WTC11 (cell line): Measurements from ENCODE around the gene BMF. TPM values are rescaled to one million over a fixed set of nuclear protein-coding genes. Genes with fewer than 3 reads are reported as not detected.

ENCODE experiments used
- ATAC-seq: fragments of 200-7000 bp; cut with Tn5 transposase; 2 replicates; pipeline ENCODE4 v1.10.0; 2021; ENCODE audit warnings: mild to moderate bottlenecking, moderate library complexity
- CTCF ChIA-PET: fragments of 300-600 bp; sonication (Branson Sonifier 250); formaldehyde crosslinking; loops from one replicate; lab custom pipeline; 2021; ENCODE audit warnings: antibody characterized with exemption; lab: Charles Lee
- POLR2A ChIA-PET: fragments of 350-600 bp; sonication (Branson Sonifier 250); formaldehyde crosslinking; loops from one replicate; lab custom pipeline; 2021; ENCODE audit warnings: antibody characterized with exemption; lab: Charles Lee
- DNase-seq: peaks from one replicate; pipeline ENCODE4 v3.0.0; 2021; ENCODE audit warnings: low spot score
- H3K27ac Mint-ChIP-seq: 2 replicates; pipeline ENCODE4 v1.8.0; 2021; ENCODE audit warnings: mixed read lengths
- H3K27me3 Mint-ChIP-seq: 2 replicates; pipeline ENCODE4 v1.8.0; 2021; ENCODE audit warnings: low read depth, mild to moderate bottlenecking, moderate library complexity, mixed read lengths
- H3K36me3 Mint-ChIP-seq: 2 replicates; pipeline ENCODE4 v1.8.0; 2021; ENCODE audit warnings: mixed read lengths
- H3K4me1 Mint-ChIP-seq: 2 replicates; pipeline ENCODE4 v1.8.0; 2022; ENCODE audit warnings: mixed read lengths
- H3K4me3 Mint-ChIP-seq: 2 replicates; pipeline ENCODE4 v1.8.0; 2021; ENCODE audit warnings: mild to moderate bottlenecking, moderate library complexity, mixed read lengths
- H3K9me3 Mint-ChIP-seq: 2 replicates; pipeline ENCODE4 v1.8.0; 2021; ENCODE audit warnings: mixed read lengths
- ATF1 ChIP-seq: sonication (generic); formaldehyde crosslinking; IDR thresholded peaks from 2 replicates; pipeline ENCODE4 v1.8.1; 2023; ENCODE audit warnings: mild to moderate bottlenecking, moderate library complexity, missing genetic modification reagents
- CREM ChIP-seq: sonication (generic); formaldehyde crosslinking; IDR thresholded peaks from 2 replicates; pipeline ENCODE4 v1.8.1; 2022; ENCODE audit warnings: mild to moderate bottlenecking, missing genetic modification reagents, moderate library complexity
- JAZF1 ChIP-seq: fragments of 250-450 bp; sonication (Bioruptor Pico); IDR thresholded peaks from 2 replicates; pipeline ENCODE4 v1.9.0; 2021; ENCODE audit warnings: moderate library complexity, mild to moderate bottlenecking, inconsistent platforms
- NFE2L1 ChIP-seq: sonication (generic); formaldehyde crosslinking; IDR thresholded peaks from 2 replicates; pipeline ENCODE4 v1.8.1; 2023; ENCODE audit warnings: missing genetic modification reagents
- NR2C2 ChIP-seq: sonication (generic); formaldehyde crosslinking; IDR thresholded peaks from 2 replicates; pipeline ENCODE4 v1.8.0; 2022; ENCODE audit warnings: mild to moderate bottlenecking, missing genetic modification reagents
- OVOL2 ChIP-seq: fragments of 250-450 bp; sonication (Bioruptor Pico); IDR thresholded peaks from 2 replicates; pipeline ENCODE4 v1.9.0; 2021; ENCODE audit warnings: mild to moderate bottlenecking, borderline replicate concordance
- RORB ChIP-seq: fragments of 250-450 bp; sonication (Bioruptor Pico); IDR thresholded peaks from 2 replicates; pipeline ENCODE4 v1.9.0; 2021; ENCODE audit warnings: mild to moderate bottlenecking
- SMAD4 ChIP-seq: sonication (generic); formaldehyde crosslinking; IDR thresholded peaks from 2 replicates; pipeline ENCODE4 v1.8.0; 2022; ENCODE audit warnings: mild to moderate bottlenecking, missing genetic modification reagents
- ZNF416 ChIP-seq: fragments of 250-450 bp; sonication (Bioruptor Pico); IDR thresholded peaks from 2 replicates; pipeline ENCODE4 v1.9.0; 2021; ENCODE audit warnings: mild to moderate bottlenecking, inconsistent platforms
- ZNF423 ChIP-seq: fragments of 250-450 bp; sonication (Bioruptor Pico); IDR thresholded peaks from 2 replicates; pipeline ENCODE4 v2.1.2; 2022; ENCODE audit warnings: mild to moderate bottlenecking, moderate library complexity
- ZNF671 ChIP-seq: fragments of 250-450 bp; sonication (Bioruptor Pico); IDR thresholded peaks from 2 replicates; pipeline ENCODE4 v1.8.0; 2021; ENCODE audit warnings: mild to moderate bottlenecking
- total RNA-seq: library from RNA; stranded (reverse); gene quantifications from 3 replicates; pipeline ENCODE4 v1.2.3, GENCODE V29; 2021
- TF ChIP-seq, protein P1 (sequence below): sonication (generic); formaldehyde crosslinking; IDR thresholded peaks from 2 replicates; pipeline ENCODE4 v1.8.1; 2023; ENCODE audit warnings: mild to moderate bottlenecking, missing genetic modification reagents, borderline replicate concordance
- TF ChIP-seq, protein P2 (sequence below): sonication (generic); formaldehyde crosslinking; IDR thresholded peaks from 2 replicates; pipeline ENCODE4 v1.8.1; 2023; ENCODE audit warnings: mild to moderate bottlenecking, moderate library complexity, missing genetic modification reagents
- TF ChIP-seq, protein P3 (sequence below): fragments of 200-600 bp; IDR thresholded peaks from 2 replicates; pipeline ENCODE4 v1.8.0; 2022; ENCODE audit warnings: antibody characterized with exemption
- TF ChIP-seq, protein P4 (sequence below): fragments of 250-450 bp; sonication (Bioruptor Pico); IDR thresholded peaks from 2 replicates; pipeline ENCODE4 v1.9.0; 2021; ENCODE audit warnings: mild to moderate bottlenecking, borderline replicate concordance
- TF ChIP-seq, protein P5 (sequence below): fragments of 250-450 bp; sonication (Bioruptor Pico); IDR thresholded peaks from 2 replicates; pipeline ENCODE4 v1.9.0; 2021; ENCODE audit warnings: mild to moderate bottlenecking

The BMF gene
- total RNA-seq, 1 experiment from 2014 or later, result 36.9 TPM

DNA sequence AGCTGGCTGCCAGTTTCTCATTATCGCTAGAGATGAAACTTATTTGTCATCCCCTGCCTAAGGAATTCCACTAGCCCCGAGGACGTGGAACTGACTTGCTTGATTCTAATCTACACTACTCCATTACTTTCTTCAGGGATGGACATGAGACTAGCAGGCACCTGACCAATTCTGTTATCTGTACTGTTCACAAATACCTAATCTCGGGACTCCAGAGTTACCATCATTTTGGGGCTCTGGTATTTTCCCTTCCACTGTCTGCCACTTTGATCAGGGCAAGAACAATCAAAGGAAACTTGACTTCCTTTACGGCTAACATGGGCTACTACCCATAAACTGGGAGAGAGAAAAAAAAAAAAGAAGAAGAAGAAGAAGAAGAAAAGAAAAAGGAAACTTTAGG, 27.8 kb downstream of the BMF start (continued):
- TF ChIP-seq, protein P1, sequence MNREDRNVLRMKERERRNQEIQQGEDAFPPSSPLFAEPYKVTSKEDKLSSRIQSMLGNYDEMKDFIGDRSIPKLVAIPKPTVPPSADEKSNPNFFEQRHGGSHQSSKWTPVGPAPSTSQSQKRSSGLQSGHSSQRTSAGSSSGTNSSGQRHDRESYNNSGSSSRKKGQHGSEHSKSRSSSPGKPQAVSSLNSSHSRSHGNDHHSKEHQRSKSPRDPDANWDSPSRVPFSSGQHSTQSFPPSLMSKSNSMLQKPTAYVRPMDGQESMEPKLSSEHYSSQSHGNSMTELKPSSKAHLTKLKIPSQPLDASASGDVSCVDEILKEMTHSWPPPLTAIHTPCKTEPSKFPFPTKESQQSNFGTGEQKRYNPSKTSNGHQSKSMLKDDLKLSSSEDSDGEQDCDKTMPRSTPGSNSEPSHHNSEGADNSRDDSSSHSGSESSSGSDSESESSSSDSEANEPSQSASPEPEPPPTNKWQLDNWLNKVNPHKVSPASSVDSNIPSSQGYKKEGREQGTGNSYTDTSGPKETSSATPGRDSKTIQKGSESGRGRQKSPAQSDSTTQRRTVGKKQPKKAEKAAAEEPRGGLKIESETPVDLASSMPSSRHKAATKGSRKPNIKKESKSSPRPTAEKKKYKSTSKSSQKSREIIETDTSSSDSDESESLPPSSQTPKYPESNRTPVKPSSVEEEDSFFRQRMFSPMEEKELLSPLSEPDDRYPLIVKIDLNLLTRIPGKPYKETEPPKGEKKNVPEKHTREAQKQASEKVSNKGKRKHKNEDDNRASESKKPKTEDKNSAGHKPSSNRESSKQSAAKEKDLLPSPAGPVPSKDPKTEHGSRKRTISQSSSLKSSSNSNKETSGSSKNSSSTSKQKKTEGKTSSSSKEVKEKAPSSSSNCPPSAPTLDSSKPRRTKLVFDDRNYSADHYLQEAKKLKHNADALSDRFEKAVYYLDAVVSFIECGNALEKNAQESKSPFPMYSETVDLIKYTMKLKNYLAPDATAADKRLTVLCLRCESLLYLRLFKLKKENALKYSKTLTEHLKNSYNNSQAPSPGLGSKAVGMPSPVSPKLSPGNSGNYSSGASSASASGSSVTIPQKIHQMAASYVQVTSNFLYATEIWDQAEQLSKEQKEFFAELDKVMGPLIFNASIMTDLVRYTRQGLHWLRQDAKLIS, result no peak
- TF ChIP-seq JAZF1 (CRISPR knock-in tag) (no peak), ZNF416 (CRISPR knock-in tag) (no peak), RORB (no peak), OVOL2 (CRISPR knock-in tag) (no peak), SMAD4 (CRISPR knock-in tag) (no peak)
- TF ChIP-seq, protein P2, sequence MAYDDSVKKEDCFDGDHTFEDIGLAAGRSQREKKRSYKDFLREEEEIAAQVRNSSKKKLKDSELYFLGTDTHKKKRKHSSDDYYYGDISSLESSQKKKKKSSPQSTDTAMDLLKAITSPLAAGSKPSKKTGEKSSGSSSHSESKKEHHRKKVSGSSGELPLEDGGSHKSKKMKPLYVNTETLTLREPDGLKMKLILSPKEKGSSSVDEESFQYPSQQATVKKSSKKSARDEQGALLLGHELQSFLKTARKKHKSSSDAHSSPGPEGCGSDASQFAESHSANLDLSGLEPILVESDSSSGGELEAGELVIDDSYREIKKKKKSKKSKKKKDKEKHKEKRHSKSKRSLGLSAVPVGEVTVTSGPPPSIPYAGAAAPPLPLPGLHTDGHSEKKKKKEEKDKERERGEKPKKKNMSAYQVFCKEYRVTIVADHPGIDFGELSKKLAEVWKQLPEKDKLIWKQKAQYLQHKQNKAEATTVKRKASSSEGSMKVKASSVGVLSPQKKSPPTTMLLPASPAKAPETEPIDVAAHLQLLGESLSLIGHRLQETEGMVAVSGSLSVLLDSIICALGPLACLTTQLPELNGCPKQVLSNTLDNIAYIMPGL (CRISPR knock-in tag), result no peak
- TF ChIP-seq, protein P3, sequence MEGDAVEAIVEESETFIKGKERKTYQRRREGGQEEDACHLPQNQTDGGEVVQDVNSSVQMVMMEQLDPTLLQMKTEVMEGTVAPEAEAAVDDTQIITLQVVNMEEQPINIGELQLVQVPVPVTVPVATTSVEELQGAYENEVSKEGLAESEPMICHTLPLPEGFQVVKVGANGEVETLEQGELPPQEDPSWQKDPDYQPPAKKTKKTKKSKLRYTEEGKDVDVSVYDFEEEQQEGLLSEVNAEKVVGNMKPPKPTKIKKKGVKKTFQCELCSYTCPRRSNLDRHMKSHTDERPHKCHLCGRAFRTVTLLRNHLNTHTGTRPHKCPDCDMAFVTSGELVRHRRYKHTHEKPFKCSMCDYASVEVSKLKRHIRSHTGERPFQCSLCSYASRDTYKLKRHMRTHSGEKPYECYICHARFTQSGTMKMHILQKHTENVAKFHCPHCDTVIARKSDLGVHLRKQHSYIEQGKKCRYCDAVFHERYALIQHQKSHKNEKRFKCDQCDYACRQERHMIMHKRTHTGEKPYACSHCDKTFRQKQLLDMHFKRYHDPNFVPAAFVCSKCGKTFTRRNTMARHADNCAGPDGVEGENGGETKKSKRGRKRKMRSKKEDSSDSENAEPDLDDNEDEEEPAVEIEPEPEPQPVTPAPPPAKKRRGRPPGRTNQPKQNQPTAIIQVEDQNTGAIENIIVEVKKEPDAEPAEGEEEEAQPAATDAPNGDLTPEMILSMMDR, result no peak
- TF ChIP-seq, all 79 proteins: peak for 0

DNA sequence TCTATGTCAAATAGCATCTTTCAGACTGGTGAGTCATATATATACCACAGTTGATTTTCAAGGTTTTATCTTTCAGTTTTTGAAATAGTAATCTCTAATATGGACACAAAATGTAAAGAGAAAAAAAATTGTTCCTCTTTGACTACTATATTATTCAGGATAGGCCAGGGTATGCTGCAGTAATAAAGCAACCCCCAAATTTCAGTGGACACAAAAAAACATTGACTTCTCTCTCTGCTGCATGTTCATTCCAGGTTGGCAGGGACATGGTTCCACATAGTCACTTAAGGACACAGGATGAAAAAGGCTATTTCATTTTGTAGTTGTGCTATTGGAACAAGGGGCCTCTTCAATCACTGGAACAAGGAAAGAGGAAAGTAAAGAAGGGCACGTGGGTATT, 28.6 kb downstream of the BMF start:
- ATAC-seq, result no peak
- H3K27ac Mint-ChIP-seq, result no peak overlapping the region
- DNase-seq, result no peak
- POLR2A ChIA-PET, result no interaction called here
- no peak overlapping the region for H3K4me3 Mint-ChIP-seq
- peaks cover 30% of the 10 kb centered on the region for H3K27me3 Mint-ChIP-seq
- CTCF ChIA-PET, result no interaction called here
- no peaks in the 10 kb centered on the region for H3K36me3 Mint-ChIP-seq
- H3K4me1 Mint-ChIP-seq, result peaks cover 37% of the 10 kb centered on the region
- no peaks in the 10 kb centered on the region for H3K9me3 Mint-ChIP-seq
- TF ChIP-seq NFE2L1 (CRISPR knock-in tag), result no peak
- TF ChIP-seq, all 79 proteins: peak for 0

DNA sequence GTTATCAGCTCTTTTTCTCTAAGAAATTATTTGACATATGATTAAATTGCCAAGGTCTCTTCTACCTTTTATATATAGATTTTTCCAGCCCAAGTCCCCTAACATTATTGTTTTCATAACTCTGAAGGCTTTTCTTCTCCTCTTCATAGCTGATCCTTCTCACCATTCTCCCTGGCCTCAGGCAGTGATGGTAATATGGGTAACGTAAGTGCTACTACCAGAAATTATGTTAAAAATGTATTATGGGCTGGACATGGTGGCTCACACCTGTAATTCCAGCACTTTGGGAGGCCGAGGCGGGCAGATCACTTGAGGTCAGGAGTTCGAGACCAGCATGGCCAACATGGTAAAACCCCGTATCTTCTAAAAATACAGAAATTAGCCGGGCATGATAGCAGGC, 29.2 kb downstream of the BMF start:
- Mint-ChIP-seq H3K27me3 (peaks cover 31% of the 10 kb centered on the region), H3K36me3 (no peaks in the 10 kb centered on the region), H3K9me3 (peaks cover under 1% of the 10 kb centered on the region; the same call in 1 of the 2 replicates), H3K27ac (no peak overlapping the region), H3K4me1 (peaks cover 37% of the 10 kb centered on the region), H3K4me3 (no peak overlapping the region)
- POLR2A ChIA-PET, result no interaction called here
- TF ChIP-seq ZNF416 (CRISPR knock-in tag), result no peak
- TF ChIP-seq ZNF671 (CRISPR knock-in tag), result no peak
- TF ChIP-seq ATF1 (CRISPR knock-in tag), result no peak
- TF ChIP-seq, protein P4, sequence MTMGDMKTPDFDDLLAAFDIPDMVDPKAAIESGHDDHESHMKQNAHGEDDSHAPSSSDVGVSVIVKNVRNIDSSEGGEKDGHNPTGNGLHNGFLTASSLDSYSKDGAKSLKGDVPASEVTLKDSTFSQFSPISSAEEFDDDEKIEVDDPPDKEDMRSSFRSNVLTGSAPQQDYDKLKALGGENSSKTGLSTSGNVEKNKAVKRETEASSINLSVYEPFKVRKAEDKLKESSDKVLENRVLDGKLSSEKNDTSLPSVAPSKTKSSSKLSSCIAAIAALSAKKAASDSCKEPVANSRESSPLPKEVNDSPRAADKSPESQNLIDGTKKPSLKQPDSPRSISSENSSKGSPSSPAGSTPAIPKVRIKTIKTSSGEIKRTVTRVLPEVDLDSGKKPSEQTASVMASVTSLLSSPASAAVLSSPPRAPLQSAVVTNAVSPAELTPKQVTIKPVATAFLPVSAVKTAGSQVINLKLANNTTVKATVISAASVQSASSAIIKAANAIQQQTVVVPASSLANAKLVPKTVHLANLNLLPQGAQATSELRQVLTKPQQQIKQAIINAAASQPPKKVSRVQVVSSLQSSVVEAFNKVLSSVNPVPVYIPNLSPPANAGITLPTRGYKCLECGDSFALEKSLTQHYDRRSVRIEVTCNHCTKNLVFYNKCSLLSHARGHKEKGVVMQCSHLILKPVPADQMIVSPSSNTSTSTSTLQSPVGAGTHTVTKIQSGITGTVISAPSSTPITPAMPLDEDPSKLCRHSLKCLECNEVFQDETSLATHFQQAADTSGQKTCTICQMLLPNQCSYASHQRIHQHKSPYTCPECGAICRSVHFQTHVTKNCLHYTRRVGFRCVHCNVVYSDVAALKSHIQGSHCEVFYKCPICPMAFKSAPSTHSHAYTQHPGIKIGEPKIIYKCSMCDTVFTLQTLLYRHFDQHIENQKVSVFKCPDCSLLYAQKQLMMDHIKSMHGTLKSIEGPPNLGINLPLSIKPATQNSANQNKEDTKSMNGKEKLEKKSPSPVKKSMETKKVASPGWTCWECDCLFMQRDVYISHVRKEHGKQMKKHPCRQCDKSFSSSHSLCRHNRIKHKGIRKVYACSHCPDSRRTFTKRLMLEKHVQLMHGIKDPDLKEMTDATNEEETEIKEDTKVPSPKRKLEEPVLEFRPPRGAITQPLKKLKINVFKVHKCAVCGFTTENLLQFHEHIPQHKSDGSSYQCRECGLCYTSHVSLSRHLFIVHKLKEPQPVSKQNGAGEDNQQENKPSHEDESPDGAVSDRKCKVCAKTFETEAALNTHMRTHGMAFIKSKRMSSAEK (CRISPR knock-in tag), result no peak
- TF ChIP-seq, protein P3, result no peak
- no peak for TF ChIP-seq ZNF423 (CRISPR knock-in tag)
- no peak for TF ChIP-seq CREM (CRISPR knock-in tag)
- TF ChIP-seq, protein P5, sequence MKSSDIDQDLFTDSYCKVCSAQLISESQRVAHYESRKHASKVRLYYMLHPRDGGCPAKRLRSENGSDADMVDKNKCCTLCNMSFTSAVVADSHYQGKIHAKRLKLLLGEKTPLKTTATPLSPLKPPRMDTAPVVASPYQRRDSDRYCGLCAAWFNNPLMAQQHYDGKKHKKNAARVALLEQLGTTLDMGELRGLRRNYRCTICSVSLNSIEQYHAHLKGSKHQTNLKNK (CRISPR knock-in tag), result no peak
- no peak for TF ChIP-seq NR2C2 (CRISPR knock-in tag)
- DNase-seq (no peak), ATAC-seq (no peak)
- CTCF ChIA-PET, result no interaction called here
